Gastrocnemius medialis (tissue), 4 donors: ENCODE results near the gene FAM13A.

ENCODE experiments used
- POLR2A ChIP-seq, 2 donors: fragments of 450-650 bp; IDR thresholded peaks; one replicate each; pipeline ENCODE4 v1.6.1; 2017; ENCODE audit warnings: antibody characterized with exemption in 2 of 2, mild to moderate bottlenecking in 2 of 2, moderate library complexity in 2 of 2
- TF ChIP-seq, protein P1 (sequence below), 5 experiments: fragments of 450-650 bp in 3 of 5; fragments of 200-600 bp in 2 of 5; sonication (generic) in 2 of 5; IDR thresholded peaks in 4 of 5; conservative IDR thresholded peaks in 1 of 5; 1 replicate in 4 of 5; 2 replicates in 1 of 5; pipeline ENCODE4 v1.5.1; 2016 to 2019; ENCODE audit warnings: antibody characterized with exemption in 5 of 5, mild to moderate bottlenecking in 3 of 5, moderate library complexity in 3 of 5

DNA sequence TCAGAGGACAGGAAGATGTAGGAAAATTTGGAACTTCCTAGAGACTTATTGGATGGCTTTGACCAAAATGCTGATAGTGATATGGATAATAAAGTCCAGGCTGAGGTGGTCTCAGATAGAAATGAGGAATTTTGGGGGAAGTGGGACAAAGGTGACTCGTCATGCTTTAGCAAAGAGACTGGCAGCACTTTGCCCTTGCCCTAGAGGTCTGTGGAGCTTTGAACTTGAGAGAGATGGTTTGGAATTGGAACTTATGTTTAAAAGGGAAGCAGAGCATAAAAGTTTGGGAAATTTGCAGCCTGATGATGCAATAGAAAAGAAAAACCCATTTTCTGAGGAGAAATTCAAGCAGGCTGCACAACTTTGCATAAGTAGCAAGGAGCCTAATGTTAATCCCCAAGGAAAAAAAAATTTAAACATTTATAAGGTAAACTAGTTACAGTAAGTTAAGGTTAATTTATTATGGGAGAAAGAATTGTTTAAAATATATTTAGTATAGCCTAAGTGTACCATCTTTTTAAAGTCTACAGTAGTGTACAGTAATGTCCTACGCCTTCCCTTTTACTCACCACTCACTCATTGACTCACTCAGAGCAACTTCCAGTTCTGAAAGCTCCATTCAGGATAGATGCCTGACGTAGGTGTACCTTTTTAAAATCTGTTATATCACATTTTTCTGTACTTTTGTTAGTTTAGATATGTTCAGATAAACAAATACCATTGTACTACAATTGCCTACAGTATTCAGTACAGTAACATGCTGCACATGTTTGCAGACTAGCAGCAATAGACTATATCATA lies 101.2 kb downstream of the FAM13A start:
- TF ChIP-seq, protein P1, sequence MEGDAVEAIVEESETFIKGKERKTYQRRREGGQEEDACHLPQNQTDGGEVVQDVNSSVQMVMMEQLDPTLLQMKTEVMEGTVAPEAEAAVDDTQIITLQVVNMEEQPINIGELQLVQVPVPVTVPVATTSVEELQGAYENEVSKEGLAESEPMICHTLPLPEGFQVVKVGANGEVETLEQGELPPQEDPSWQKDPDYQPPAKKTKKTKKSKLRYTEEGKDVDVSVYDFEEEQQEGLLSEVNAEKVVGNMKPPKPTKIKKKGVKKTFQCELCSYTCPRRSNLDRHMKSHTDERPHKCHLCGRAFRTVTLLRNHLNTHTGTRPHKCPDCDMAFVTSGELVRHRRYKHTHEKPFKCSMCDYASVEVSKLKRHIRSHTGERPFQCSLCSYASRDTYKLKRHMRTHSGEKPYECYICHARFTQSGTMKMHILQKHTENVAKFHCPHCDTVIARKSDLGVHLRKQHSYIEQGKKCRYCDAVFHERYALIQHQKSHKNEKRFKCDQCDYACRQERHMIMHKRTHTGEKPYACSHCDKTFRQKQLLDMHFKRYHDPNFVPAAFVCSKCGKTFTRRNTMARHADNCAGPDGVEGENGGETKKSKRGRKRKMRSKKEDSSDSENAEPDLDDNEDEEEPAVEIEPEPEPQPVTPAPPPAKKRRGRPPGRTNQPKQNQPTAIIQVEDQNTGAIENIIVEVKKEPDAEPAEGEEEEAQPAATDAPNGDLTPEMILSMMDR (IDR thresholded peaks at IDR 0.05 in 4 of 5, conservative IDR thresholded peaks at IDR 0.05 in 1 of 5), result no peak
- no peak for TF ChIP-seq POLR2A (IDR thresholded peaks at IDR 0.05)
